Esophagus muscularis mucosa (tissue), 4 donors: ENCODE results near the gene TUBB4A. TPM values are rescaled to one million over a fixed set of nuclear protein-coding genes. Genes with fewer than 3 reads are reported as not detected.

Source experiments
- DNase-seq: peaks from one replicate; pipeline ENCODE4 v3.0.0-alpha.2; 2017; ENCODE audit errors: extremely low spot score
- H3K27ac ChIP-seq, 4 donors: fragments of 200-600 bp; sonication (generic); replicated peaks in 1 of 4; 1 replicate in 3 of 4; 2 replicates in 1 of 4; pipeline ENCODE4 v1.5.1; 2016 to 2019; ENCODE audit warnings: mild to moderate bottlenecking in 1 of 4
- H3K27me3 ChIP-seq, 4 donors: fragments of 200-600 bp; sonication (generic); one replicate each; pipeline versions ENCODE4 v1.5.1 to v1.6.0; 2016 to 2019
- H3K36me3 ChIP-seq, 4 donors: fragments of 200-600 bp; sonication (generic); one replicate each; pipeline ENCODE4 v1.5.1; 2016 to 2019
- H3K4me1 ChIP-seq, 4 donors: fragments of 200-600 bp; sonication (generic); one replicate each; pipeline ENCODE4 v1.5.1; 2016 to 2019
- H3K4me3 ChIP-seq, 4 donors: fragments of 200-600 bp; sonication (generic); 1 replicate in 2 of 4; 2 replicates in 2 of 4; pipeline ENCODE4 v1.5.1; 2016 to 2019; ENCODE audit warnings: mild to moderate bottlenecking in 4 of 4, moderate library complexity in 1 of 4
- H3K9me3 ChIP-seq, 4 donors: fragments of 200-600 bp; sonication (generic); 1 replicate in 3 of 4; 2 replicates in 1 of 4; pipeline ENCODE4 v1.5.1; 2016 to 2019
- CTCF ChIP-seq, 3 experiments: fragments of 200-600 bp in 2 of 3; fragments of 450-650 bp in 1 of 3; sonication (generic) in 2 of 3; IDR thresholded peaks; one replicate each; pipeline ENCODE4 v1.5.1; 2017 to 2019; ENCODE audit warnings: antibody characterized with exemption in 3 of 3, mild to moderate bottlenecking in 2 of 3, moderate library complexity in 1 of 3
- EP300 ChIP-seq: sonication (generic); formaldehyde crosslinking; IDR thresholded peaks from one replicate; pipeline ENCODE4 v1.6.1; 2017; ENCODE audit warnings: antibody characterized with exemption
- POLR2A ChIP-seq: fragments of 450-650 bp; IDR thresholded peaks from one replicate; pipeline ENCODE4 v1.6.1; 2017; ENCODE audit warnings: antibody characterized with exemption, moderate library complexity, mild to moderate bottlenecking, low read depth
- POLR2AphosphoS5 ChIP-seq, 2 donors: sonication (generic); formaldehyde crosslinking; IDR thresholded peaks; one replicate each; pipeline ENCODE4 v1.6.1; 2017; ENCODE audit warnings: antibody characterized with exemption in 2 of 2
- WGBS: methylation state at CpG from one replicate; pipeline ENCODE4 v1.1.5; 2018; 5-methylcytosine and 5-hydroxymethylcytosine counted together
- intact Hi-C: fragments of 100-400 bp; cut with DNase I; formaldehyde crosslinking; loops from one replicate; pipeline ENCODE4 v1.15.1; 2023
- total RNA-seq, 4 donors: library from RNA; depleted of rRNA; stranded (reverse); fragments of >200 nt; gene quantifications; one replicate each; pipeline versions ENCODE4 v1.1.0 to v1.2.1, GENCODE V29; 2016

The TUBB4A gene
- total RNA-seq, 4 donors from 2014 or later = 1.7 to 4.7 (median 3.4) TPM

DNA sequence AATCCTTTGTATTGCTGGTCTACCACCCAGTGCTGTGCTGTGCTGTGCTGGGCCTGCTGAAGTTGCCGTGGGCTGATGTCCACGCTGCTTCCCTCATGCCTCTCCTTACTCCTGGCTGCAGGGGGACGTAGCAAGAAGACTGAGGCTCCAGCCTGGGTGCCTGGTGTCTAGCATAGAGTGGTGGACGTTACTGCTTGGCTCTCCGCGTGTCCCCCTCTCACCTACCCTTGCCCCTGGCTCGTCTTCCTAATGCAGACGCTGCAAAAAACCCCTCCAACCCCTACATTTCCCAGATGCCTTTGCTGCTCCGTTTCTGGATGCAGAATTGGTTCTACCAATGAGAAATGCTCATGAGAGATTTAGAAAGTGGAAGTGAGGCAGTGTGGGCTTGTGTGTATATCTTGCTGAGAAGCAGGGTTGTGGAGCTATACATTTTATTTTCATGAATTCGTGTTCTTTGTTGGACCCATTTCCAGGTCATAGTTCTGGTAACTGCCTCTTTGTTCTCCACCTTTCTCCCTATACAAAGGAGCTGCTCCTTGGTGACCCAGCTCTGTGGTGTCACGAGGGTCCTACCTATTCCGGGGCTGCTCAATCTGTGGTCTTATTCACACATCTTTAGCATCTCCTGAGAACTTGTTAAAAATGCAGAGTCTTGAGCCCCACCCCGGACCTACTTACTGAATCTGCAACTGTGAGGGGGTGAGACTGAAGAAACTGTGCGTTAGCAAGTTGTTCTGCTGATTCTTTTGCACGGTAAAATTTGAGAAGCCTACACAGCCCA is 12.6 kb downstream of the TUBB4A start:
- intact Hi-C loops = no loop called here
- Histone ChIP-seq H3K27ac (no peak overlapping the region), H3K27me3 (peaks cover 0 to 50% (median 0%) of the 10 kb centered on the region in 4 donors), H3K4me3 (no peak overlapping the region), H3K9me3 (peaks cover 0 to 13% (median 9%) of the 10 kb centered on the region in 4 donors), H3K4me1 (no peaks in the 10 kb centered on the region), H3K36me3 (no peaks in the 10 kb centered on the region)
- WGBS = 51% methylated on average over 14 of the region's 15 CpGs
- DNase-seq = no peak
- TF ChIP-seq CTCF (IDR thresholded peaks at IDR 0.05) (no peak), POLR2A (no peak), EP300 (no peak), POLR2AphosphoS5 (IDR thresholded peaks at IDR 0.05) (no peak)

- Histone ChIP-seq H3K27ac (no peak overlapping the region), H3K27me3 (peaks cover 0 to 56% (median 2%) of the 10 kb centered on the region in 4 donors), H3K4me3 (no peak overlapping the region), H3K36me3 (no peaks in the 10 kb centered on the region), H3K9me3 (no peaks in the 10 kb centered on the region), H3K4me1 (no peaks in the 10 kb centered on the region)
- intact Hi-C loops = no loop called here
- TF ChIP-seq EP300 (no peak), CTCF (IDR thresholded peaks at IDR 0.05) (no peak), POLR2AphosphoS5 (IDR thresholded peaks at IDR 0.05) (no peak), POLR2A (no peak)
- 92% methylated on average over 7 of the region's 7 CpGs for WGBS
- DNase-seq = no peak
Observed at GRCh38 chr19:6484831-6485230, 17.3 kb downstream of the TUBB4A start.

DNA sequence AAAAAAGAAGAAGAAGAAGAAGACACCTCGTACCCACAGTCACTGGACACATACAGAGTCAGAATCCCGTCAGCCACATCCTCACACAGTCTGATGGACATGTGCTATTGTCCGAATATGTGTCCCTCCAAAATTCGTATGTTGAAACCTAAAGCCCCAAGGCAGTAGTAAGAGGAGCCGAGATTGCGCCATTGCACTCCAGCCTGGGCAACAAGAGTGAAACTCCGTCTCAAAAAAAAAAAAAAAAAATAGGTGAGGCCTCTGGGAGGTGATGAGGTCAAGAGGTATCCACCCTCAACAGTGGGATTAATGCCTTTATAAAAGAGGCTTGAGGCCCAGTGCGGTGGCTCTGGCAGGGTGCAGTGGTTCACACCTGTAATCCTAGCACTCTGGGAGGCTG is 17.9 kb downstream of the TUBB4A start:
- 89% methylated on average over 8 of the region's 8 CpGs for WGBS
- intact Hi-C loops = no loop called here

DNA sequence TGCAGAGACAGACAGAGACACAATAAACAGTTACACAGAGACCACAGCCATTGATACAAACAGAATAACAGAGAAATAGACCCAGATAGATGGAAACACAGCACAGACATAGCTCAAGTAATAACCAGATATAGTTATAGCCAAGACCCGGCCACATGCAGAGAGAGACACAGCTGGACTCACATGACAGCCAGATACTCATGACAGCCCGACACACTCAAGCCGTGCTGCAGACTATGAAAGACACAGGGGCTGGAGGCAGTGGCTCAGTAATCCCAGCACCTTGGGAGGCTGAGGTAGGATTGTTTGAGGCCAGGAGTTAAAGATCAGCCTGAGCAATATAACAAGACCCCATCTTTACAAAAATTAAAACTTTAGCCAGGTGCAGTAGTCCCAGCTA is 18.9 kb downstream of the TUBB4A start:
- no peak for TF ChIP-seq CTCF (IDR thresholded peaks at IDR 0.05)
- TF ChIP-seq POLR2AphosphoS5 (IDR thresholded peaks at IDR 0.05) = no peak
- no peak for TF ChIP-seq EP300
- TF ChIP-seq POLR2A = no peak
- H3K4me1 ChIP-seq = no peaks in the 10 kb centered on the region
- no peak for DNase-seq
- H3K27me3 ChIP-seq = peaks cover 0 to 72% (median 4%) of the 10 kb centered on the region in 4 donors
- 48% methylated on average over 3 of the region's 3 CpGs for WGBS
- no peaks in the 10 kb centered on the region for H3K36me3 ChIP-seq
- no peaks in the 10 kb centered on the region for H3K9me3 ChIP-seq
- no peak overlapping the region for H3K4me3 ChIP-seq
- no peak overlapping the region for H3K27ac ChIP-seq
- intact Hi-C loops = no loop called here

More for the DNA sequence above, 17.9 kb downstream of the TUBB4A start:
- H3K36me3 ChIP-seq = no peaks in the 10 kb centered on the region
- H3K27me3 ChIP-seq = peaks cover 0 to 62% (median 2%) of the 10 kb centered on the region in 4 donors
- H3K4me3 ChIP-seq = no peak overlapping the region
- H3K9me3 ChIP-seq = no peaks in the 10 kb centered on the region
- DNase-seq = no peak
- TF ChIP-seq POLR2A = no peak
- no peak for TF ChIP-seq POLR2AphosphoS5 (IDR thresholded peaks at IDR 0.05)
- no peak for TF ChIP-seq CTCF (IDR thresholded peaks at IDR 0.05)
- no peak for TF ChIP-seq EP300
- no peak overlapping the region for H3K27ac ChIP-seq
- H3K4me1 ChIP-seq = no peaks in the 10 kb centered on the region
